Upper lobe of right lung (tissue), 1 donor: ENCODE data around the gene LRRTM3. TPM values are rescaled to one million over a fixed set of nuclear protein-coding genes. Genes with fewer than 3 reads are reported as not detected.

Experiments
- ATAC-seq: fragments of 200-7000 bp; cut with Tn5 transposase; one replicate; pipeline ENCODE4 v1.9.1; 2020; ENCODE audit warnings: mild to moderate bottlenecking, moderate library complexity
- DNase-seq: peaks from one replicate; pipeline ENCODE4 v3.0.0-alpha.2; 2020
- H3K27ac ChIP-seq: fragments of 200-600 bp; one replicate; pipeline ENCODE4 v1.8.0; 2022
- H3K27me3 ChIP-seq: fragments of 200-600 bp; one replicate; pipeline ENCODE4 v1.8.0; 2022; ENCODE audit warnings: mild to moderate bottlenecking
- H3K36me3 ChIP-seq: fragments of 200-600 bp; one replicate; pipeline ENCODE4 v1.8.0; 2022
- H3K4me1 ChIP-seq: fragments of 200-600 bp; one replicate; pipeline ENCODE4 v1.8.0; 2022
- H3K4me3 ChIP-seq: fragments of 200-600 bp; one replicate; pipeline ENCODE4 v1.8.0; 2022; ENCODE audit warnings: mild to moderate bottlenecking
- H3K9me3 ChIP-seq: fragments of 200-600 bp; one replicate; pipeline ENCODE4 v1.8.0; 2022
- intact Hi-C: fragments of 100-400 bp; cut with DNase I; formaldehyde crosslinking; loops from one replicate; pipeline ENCODE4 v1.11.0; 2022
- total RNA-seq: library from RNA; stranded (reverse); fragmentation: NEBNext Ultra II Directional; extraction: Animal tissue kit (Norgen Biotek cat#: 25700); gene quantifications from one replicate; pipeline ENCODE4 v1.2.1, GENCODE V29; 2021
- TF ChIP-seq, protein P1 (sequence below): fragments of 200-600 bp; IDR thresholded peaks from one replicate; pipeline ENCODE4 v1.8.0; 2022; ENCODE audit warnings: antibody characterized with exemption
- donor health status: DM: no; HTN: yes; CAD: no; lungs with severe emphysema.

Gene LRRTM3
- total RNA-seq, 1 donor from 2014 or later = not detected

DNA sequence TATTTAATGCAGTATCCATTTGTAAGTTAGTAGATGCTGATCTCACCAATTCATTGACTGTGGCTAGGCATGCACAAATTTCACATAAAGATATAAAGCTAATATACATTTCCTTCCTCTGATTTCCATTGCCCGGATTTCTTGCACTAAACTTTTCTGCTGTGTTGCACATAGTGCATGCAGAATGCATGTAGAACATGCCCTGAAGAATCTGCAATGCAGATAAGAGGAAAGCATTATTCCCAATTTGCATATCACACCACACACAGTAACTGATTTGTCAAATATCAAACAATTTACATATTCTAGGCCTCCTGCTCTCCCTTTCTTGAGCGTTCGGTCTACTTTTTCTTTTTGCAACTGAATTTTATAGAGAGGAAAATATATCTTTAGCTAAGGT, 124.2 kb downstream of the LRRTM3 start:
- TF ChIP-seq, protein P1, sequence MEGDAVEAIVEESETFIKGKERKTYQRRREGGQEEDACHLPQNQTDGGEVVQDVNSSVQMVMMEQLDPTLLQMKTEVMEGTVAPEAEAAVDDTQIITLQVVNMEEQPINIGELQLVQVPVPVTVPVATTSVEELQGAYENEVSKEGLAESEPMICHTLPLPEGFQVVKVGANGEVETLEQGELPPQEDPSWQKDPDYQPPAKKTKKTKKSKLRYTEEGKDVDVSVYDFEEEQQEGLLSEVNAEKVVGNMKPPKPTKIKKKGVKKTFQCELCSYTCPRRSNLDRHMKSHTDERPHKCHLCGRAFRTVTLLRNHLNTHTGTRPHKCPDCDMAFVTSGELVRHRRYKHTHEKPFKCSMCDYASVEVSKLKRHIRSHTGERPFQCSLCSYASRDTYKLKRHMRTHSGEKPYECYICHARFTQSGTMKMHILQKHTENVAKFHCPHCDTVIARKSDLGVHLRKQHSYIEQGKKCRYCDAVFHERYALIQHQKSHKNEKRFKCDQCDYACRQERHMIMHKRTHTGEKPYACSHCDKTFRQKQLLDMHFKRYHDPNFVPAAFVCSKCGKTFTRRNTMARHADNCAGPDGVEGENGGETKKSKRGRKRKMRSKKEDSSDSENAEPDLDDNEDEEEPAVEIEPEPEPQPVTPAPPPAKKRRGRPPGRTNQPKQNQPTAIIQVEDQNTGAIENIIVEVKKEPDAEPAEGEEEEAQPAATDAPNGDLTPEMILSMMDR = no peak
- DNase-seq = no peak
- no peak overlapping the region for H3K27ac ChIP-seq
- H3K4me1 ChIP-seq = no peaks in the 10 kb centered on the region
- no peak overlapping the region for H3K4me3 ChIP-seq
- intact Hi-C loops = no loop called here
- no peak for ATAC-seq
- H3K27me3 ChIP-seq = no peaks in the 10 kb centered on the region
- no peaks in the 10 kb centered on the region for H3K9me3 ChIP-seq
- H3K36me3 ChIP-seq = no peaks in the 10 kb centered on the region

GRCh38 chr10:67050415-67050814, 124.6 kb downstream of the LRRTM3 start:
- Histone ChIP-seq H3K9me3 (no peaks in the 10 kb centered on the region), H3K36me3 (no peaks in the 10 kb centered on the region), H3K27me3 (no peaks in the 10 kb centered on the region), H3K27ac (no peak overlapping the region), H3K4me3 (no peak overlapping the region), H3K4me1 (no peaks in the 10 kb centered on the region)
- intact Hi-C loops = no loop called here
- DNase-seq (no peak), ATAC-seq (no peak)
- TF ChIP-seq, protein P1 = no peak

GRCh38 chr10:67072654-67073053, 146.8 kb downstream of the LRRTM3 start:
- H3K4me1 ChIP-seq = no peaks in the 10 kb centered on the region
- DNase-seq (no peak), ATAC-seq (no peak)
- no peaks in the 10 kb centered on the region for H3K36me3 ChIP-seq
- no peaks in the 10 kb centered on the region for H3K9me3 ChIP-seq
- no peak overlapping the region for H3K4me3 ChIP-seq
- no peak overlapping the region for H3K27ac ChIP-seq
- TF ChIP-seq, protein P1 = no peak
- H3K27me3 ChIP-seq = no peaks in the 10 kb centered on the region
- intact Hi-C loops = no loop called here

DNA sequence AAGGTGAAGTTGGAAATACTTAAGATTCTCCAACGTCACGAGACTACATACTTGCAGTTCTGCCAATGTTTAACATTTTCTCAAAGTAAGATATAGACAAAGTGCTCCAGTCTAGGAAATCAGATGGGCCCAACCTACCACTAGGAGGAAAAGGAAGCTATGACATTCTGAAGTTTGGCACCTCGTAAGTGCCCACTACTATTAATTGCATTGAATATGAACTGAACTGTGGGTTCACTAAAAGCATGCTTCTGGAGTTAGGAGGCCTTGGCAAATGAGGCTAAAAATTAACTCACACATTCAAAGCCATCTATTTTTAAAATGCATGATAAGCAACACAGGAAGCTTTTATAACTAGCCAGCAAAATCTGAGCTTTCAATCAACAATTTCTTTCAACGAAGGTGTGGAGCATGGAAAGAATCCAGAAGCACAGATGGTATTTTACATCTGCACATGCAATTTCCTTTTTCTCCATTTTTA, 149.7 kb downstream of the LRRTM3 start:
- no peak for DNase-seq
- Histone ChIP-seq H3K4me3 (no peak overlapping the region), H3K9me3 (no peaks in the 10 kb centered on the region), H3K27me3 (no peaks in the 10 kb centered on the region), H3K27ac (no peak overlapping the region), H3K36me3 (no peaks in the 10 kb centered on the region), H3K4me1 (no peaks in the 10 kb centered on the region)
- intact Hi-C loops = no loop called here
- TF ChIP-seq, protein P1 = no peak
- ATAC-seq = peak; percentile 35

GRCh38 chr10:67076144-67076543, 150.3 kb downstream of the LRRTM3 start:
- Histone ChIP-seq H3K27me3 (no peaks in the 10 kb centered on the region), H3K36me3 (no peaks in the 10 kb centered on the region), H3K27ac (no peak overlapping the region), H3K4me3 (no peak overlapping the region), H3K9me3 (no peaks in the 10 kb centered on the region), H3K4me1 (no peaks in the 10 kb centered on the region)
- intact Hi-C loops = no loop called here
- DNase-seq (no peak), ATAC-seq (no peak)
- TF ChIP-seq, protein P1 = no peak

GRCh38 chr10:67077376-67077775, 151.5 kb downstream of the LRRTM3 start:
- ATAC-seq (no peak), DNase-seq (no peak)
- no peak overlapping the region for H3K4me3 ChIP-seq
- H3K27ac ChIP-seq = no peak overlapping the region
- no peaks in the 10 kb centered on the region for H3K9me3 ChIP-seq
- TF ChIP-seq, protein P1 = no peak
- intact Hi-C loops = no loop called here
- no peaks in the 10 kb centered on the region for H3K4me1 ChIP-seq
- no peaks in the 10 kb centered on the region for H3K36me3 ChIP-seq
- no peaks in the 10 kb centered on the region for H3K27me3 ChIP-seq
